Loucy (cell line): ENCODE results near the gene KBTBD2.
"Not testable (repeated sequence)": the region's sequence is repeated elsewhere in the genome, so short reads cannot be mapped to it uniquely, and the experiment has no call there.

Source experiments
- H2AFZ ChIP-seq: fragments of 200-600 bp; sonication (generic); 2 replicates; pipeline ENCODE4 v1.6.0; 2016; ENCODE audit warnings: antibody characterized with exemption, mild to moderate bottlenecking, low read length, moderate library complexity
- H3F3A ChIP-seq: fragments of 200-600 bp; 2 replicates; pipeline ENCODE4 v1.6.0; 2016; ENCODE audit warnings: antibody characterized with exemption, low read depth, mild to moderate bottlenecking
- H3K27me3 ChIP-seq: fragments of 200-600 bp; sonication (generic); 2 replicates; pipeline ENCODE4 v1.6.1; 2014; ENCODE audit warnings: low read length, mild to moderate bottlenecking; ENCODE audit not compliant: insufficient read depth, poor library complexity, severe bottlenecking
- H3K36me3 ChIP-seq: fragments of 200-600 bp; sonication (generic); 2 replicates; pipeline ENCODE4 v1.6.1; 2016; ENCODE audit warnings: low read length; ENCODE audit not compliant: insufficient read depth
- H3K4me1 ChIP-seq: fragments of 200-600 bp; sonication (generic); 2 replicates; pipeline ENCODE4 v1.5.1; 2014; ENCODE audit warnings: low read length, mild to moderate bottlenecking; ENCODE audit not compliant: insufficient read depth, poor library complexity, severe bottlenecking
- H3K4me2 ChIP-seq: fragments of 200-600 bp; sonication (generic); 2 replicates; pipeline ENCODE4 v1.6.0; 2014; ENCODE audit warnings: antibody characterized with exemption, low read length, low read depth, mild to moderate bottlenecking; ENCODE audit not compliant: poor library complexity, severe bottlenecking
- H3K4me3 ChIP-seq: fragments of 200-600 bp; sonication (generic); 2 replicates; pipeline ENCODE4 v1.5.1; 2014; ENCODE audit warnings: low read length, mild to moderate bottlenecking, mixed read lengths; ENCODE audit not compliant: poor library complexity, severe bottlenecking
- H3K79me2 ChIP-seq: fragments of 200-600 bp; sonication (generic); 2 replicates; pipeline ENCODE4 v1.6.1; 2014; ENCODE audit warnings: low read length; ENCODE audit not compliant: insufficient read depth
- H3K9ac ChIP-seq: fragments of 200-600 bp; sonication (generic); 2 replicates; pipeline ENCODE4 v1.6.0; 2014; ENCODE audit warnings: mild to moderate bottlenecking, low read depth, low read length, moderate library complexity; ENCODE audit not compliant: poor library complexity, severe bottlenecking
- H3K9me2 ChIP-seq: fragments of 200-600 bp; sonication (generic); replicated peaks from 2 replicates; pipeline ENCODE4 v1.6.1; 2016; ENCODE audit warnings: low read depth, low read length, mixed read lengths
- H3K9me3 ChIP-seq: fragments of 200-600 bp; sonication (generic); 2 replicates; pipeline ENCODE4 v1.6.1; 2014; ENCODE audit warnings: mild to moderate bottlenecking, antibody characterized with exemption, low read length, low read depth; ENCODE audit not compliant: insufficient read depth
- H4K20me1 ChIP-seq: fragments of 200-600 bp; sonication (generic); 2 replicates; pipeline ENCODE4 v1.6.0; 2014; ENCODE audit warnings: antibody characterized with exemption, low read length, mild to moderate bottlenecking; ENCODE audit not compliant: insufficient read depth, poor library complexity, severe bottlenecking
- EZH2phosphoT487 ChIP-seq: fragments of 200-600 bp; IDR thresholded peaks from 2 replicates; pipeline ENCODE4 v1.6.1; 2018; ENCODE audit warnings: antibody characterized with exemption, mild to moderate bottlenecking, moderate library complexity, borderline replicate concordance
- TF ChIP-seq, protein P1 (sequence below): fragments of 200-600 bp; sonication (generic); conservative IDR thresholded peaks from 2 replicates; pipeline ENCODE4 v1.5.1; 2014; ENCODE audit warnings: mild to moderate bottlenecking, antibody characterized with exemption, low read length

The KBTBD2 gene

DNA sequence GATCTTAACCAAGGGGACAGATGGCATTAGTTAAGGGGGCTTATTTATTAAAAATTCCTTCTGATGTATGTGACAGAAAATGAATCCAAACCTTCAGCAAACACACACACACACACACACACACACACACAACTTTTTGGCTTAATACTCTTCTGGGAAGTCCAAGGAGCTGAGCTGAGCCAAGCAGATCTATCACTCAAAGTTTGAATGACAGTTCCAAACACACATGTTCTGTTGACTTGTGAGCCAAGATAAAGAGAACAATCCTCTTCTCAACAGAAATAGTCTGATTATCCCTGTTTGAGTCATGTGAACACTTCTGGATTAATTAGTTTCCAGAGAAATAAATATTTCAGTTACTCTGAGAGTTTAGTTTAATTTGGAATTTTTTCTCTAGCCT, 31.5 kb downstream of the KBTBD2 start:
- Histone ChIP-seq H3K9me3 (no peaks in the 10 kb centered on the region), H3K4me2 (no peak overlapping the region), H2AFZ (no peak overlapping the region), H3K9me2 (no peaks in the 10 kb centered on the region), H3K4me3 (no peak overlapping the region), H3F3A (no peaks in the 10 kb centered on the region), H3K4me1 (no peaks in the 10 kb centered on the region), H3K36me3 (no peaks in the 10 kb centered on the region), H3K79me2 (no peaks in the 10 kb centered on the region), H3K27me3 (no peaks in the 10 kb centered on the region), H4K20me1 (no peaks in the 10 kb centered on the region), H3K9ac (no peak overlapping the region)
- TF ChIP-seq EZH2phosphoT487 = no peak
- TF ChIP-seq, protein P1, sequence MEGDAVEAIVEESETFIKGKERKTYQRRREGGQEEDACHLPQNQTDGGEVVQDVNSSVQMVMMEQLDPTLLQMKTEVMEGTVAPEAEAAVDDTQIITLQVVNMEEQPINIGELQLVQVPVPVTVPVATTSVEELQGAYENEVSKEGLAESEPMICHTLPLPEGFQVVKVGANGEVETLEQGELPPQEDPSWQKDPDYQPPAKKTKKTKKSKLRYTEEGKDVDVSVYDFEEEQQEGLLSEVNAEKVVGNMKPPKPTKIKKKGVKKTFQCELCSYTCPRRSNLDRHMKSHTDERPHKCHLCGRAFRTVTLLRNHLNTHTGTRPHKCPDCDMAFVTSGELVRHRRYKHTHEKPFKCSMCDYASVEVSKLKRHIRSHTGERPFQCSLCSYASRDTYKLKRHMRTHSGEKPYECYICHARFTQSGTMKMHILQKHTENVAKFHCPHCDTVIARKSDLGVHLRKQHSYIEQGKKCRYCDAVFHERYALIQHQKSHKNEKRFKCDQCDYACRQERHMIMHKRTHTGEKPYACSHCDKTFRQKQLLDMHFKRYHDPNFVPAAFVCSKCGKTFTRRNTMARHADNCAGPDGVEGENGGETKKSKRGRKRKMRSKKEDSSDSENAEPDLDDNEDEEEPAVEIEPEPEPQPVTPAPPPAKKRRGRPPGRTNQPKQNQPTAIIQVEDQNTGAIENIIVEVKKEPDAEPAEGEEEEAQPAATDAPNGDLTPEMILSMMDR = no peak

- Histone ChIP-seq H3K79me2 (no peaks in the 10 kb centered on the region), H3K4me2 (no peak overlapping the region), H3K4me3 (no peak overlapping the region), H3F3A (no peaks in the 10 kb centered on the region), H3K27me3 (no peaks in the 10 kb centered on the region), H2AFZ (no peak overlapping the region), H3K9ac (no peak overlapping the region), H3K9me3 (no peaks in the 10 kb centered on the region), H3K9me2 (no peaks in the 10 kb centered on the region), H4K20me1 (no peaks in the 10 kb centered on the region), H3K36me3 (no peaks in the 10 kb centered on the region), H3K4me1 (no peaks in the 10 kb centered on the region)
- TF ChIP-seq, protein P1 = no peak
- no peak for TF ChIP-seq EZH2phosphoT487
Observed at GRCh38 chr7:32858648-32859047, 32.9 kb downstream of the KBTBD2 start.

DNA sequence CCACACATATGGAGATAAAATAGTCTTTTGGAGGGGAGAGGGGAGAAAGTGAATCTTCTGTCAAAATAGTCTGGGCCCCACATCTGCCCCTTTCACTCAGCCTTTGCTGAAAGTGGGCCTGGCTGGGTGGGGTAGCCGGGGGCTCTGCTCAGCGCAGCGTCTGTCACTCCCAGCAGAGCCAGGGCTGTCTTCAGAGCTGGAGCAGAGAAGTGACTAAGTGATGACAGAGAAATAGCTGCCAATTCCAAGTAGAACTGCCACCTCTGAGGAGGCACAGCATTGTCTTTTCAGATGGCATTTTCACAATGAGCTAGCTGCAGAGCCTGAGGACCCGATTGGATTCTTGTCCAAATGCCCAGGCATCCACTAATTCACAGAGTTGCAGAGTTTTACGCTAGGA, 34.5 kb downstream of the KBTBD2 start:
- H3K4me1 ChIP-seq, H4K20me1 ChIP-seq, H2AFZ ChIP-seq, H3K27me3 ChIP-seq, H3K9me2 ChIP-seq, H3K9ac ChIP-seq, H3F3A ChIP-seq, H3K4me2 ChIP-seq, H3K36me3 ChIP-seq, H3K79me2 ChIP-seq, H3K9me3 ChIP-seq, H3K4me3 ChIP-seq: not testable (repeated sequence)

GRCh38 chr7:32855837-32856775, 35.5 kb downstream of the KBTBD2 start:
- H3K4me1 ChIP-seq, H4K20me1 ChIP-seq, H3K9me2 ChIP-seq, H3K4me2 ChIP-seq, H3K79me2 ChIP-seq, H3K9ac ChIP-seq, H2AFZ ChIP-seq, H3K27me3 ChIP-seq, H3F3A ChIP-seq, H3K4me3 ChIP-seq, H3K36me3 ChIP-seq, H3K9me3 ChIP-seq: not testable (repeated sequence)

GRCh38 chr7:32850654-32851053, 40.9 kb downstream of the KBTBD2 start:
- H3K9ac ChIP-seq, H3K79me2 ChIP-seq, H3K36me3 ChIP-seq, H3K4me2 ChIP-seq, H3K9me2 ChIP-seq, H2AFZ ChIP-seq, H3K4me3 ChIP-seq, H4K20me1 ChIP-seq, H3K27me3 ChIP-seq, H3K4me1 ChIP-seq, H3K9me3 ChIP-seq, H3F3A ChIP-seq: not testable (repeated sequence)

GRCh38 chr7:32848655-32849054, 42.9 kb downstream of the KBTBD2 start:
- H2AFZ ChIP-seq = not testable (repeated sequence)

More at GRCh38 chr7:32848655-32849054, 42.9 kb downstream of the KBTBD2 start:
- H3K36me3 ChIP-seq, H3K79me2 ChIP-seq, H3K9ac ChIP-seq, H3F3A ChIP-seq, H4K20me1 ChIP-seq, H3K9me2 ChIP-seq, H3K4me3 ChIP-seq, H3K4me1 ChIP-seq, H3K9me3 ChIP-seq, H3K27me3 ChIP-seq, H3K4me2 ChIP-seq: not testable (repeated sequence)
